SU-DHL-6 (cell line): Measurements from ENCODE around the gene NEMF.

ENCODE experiments used
- CTCF ChIP-seq: fragments of 200-600 bp; sonication (generic); IDR thresholded peaks from one replicate; pipeline ENCODE4 v1.5.1; 2017; ENCODE audit warnings: antibody characterized with exemption, mild to moderate bottlenecking, low read length, moderate library complexity; ENCODE audit not compliant: insufficient read depth, poor library complexity, severe bottlenecking
- EZH2phosphoT487 ChIP-seq: fragments of 200-600 bp; sonication (generic), shearing (Covaris generic); conservative IDR thresholded peaks from 2 replicates; pipeline ENCODE4 v1.6.1; 2018; ENCODE audit warnings: mild to moderate bottlenecking, antibody characterized with exemption, low read length, moderate library complexity, mixed read lengths

GRCh38 chr14:49876563-49877127 lies 24.1 kb upstream of the NEMF start:
- TF ChIP-seq CTCF, result no peak
- no peak for TF ChIP-seq EZH2phosphoT487
